Ecto neural progenitor cell (in vitro differentiated cells): ENCODE data around the gene BCR.

Experiments used
- DNase-seq: peaks from one replicate; pipeline ENCODE4 v3.0.0-alpha.2; 2018; ENCODE audit warnings: low spot score

Gene BCR

DNA sequence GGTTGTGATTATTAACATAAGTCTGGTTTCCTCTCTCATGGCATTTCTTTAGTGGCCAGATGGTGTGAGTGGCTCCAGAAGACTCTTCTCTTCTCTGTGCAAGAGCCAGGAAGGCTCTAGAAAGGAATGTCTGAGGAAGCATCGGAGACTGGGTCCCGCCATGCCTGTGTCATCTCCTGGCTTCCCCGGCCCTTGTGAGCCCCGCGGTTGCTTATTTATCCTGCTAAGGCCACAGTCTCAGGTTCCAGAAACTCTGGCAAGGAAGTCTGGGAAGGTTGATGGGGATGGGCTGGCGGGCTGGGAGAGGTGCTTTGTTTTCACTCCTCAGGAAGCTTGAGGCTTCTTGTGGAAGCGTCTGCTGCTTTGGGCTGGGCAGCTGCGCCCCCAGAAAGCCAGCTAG is 18.9 kb downstream of the BCR start:
- DNase-seq: no peak

DNA sequence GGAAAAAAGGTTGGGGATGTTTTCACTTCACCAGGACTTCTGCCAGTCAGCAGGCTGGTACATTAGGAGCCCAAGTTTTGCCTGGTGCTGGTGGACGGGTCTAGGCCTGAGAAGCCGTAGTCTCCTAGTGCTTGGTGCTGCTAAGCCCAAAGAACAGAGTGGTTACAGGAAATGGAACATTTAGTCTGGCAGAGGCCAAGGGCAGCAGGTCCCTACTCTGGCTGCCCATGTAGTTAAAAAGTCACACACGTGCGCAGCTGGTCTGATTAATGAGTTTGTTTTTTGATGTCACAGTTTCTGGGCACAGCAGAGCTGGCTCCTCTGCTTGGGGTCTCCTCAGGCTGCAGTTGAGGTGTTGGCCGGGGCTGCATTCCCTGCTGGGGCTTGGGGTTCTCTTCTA is 20.6 kb downstream of the BCR start:
- no peak for DNase-seq

GRCh38 chr22:23202812-23203451 is 22.6 kb downstream of the BCR start:
- no peak for DNase-seq

DNA sequence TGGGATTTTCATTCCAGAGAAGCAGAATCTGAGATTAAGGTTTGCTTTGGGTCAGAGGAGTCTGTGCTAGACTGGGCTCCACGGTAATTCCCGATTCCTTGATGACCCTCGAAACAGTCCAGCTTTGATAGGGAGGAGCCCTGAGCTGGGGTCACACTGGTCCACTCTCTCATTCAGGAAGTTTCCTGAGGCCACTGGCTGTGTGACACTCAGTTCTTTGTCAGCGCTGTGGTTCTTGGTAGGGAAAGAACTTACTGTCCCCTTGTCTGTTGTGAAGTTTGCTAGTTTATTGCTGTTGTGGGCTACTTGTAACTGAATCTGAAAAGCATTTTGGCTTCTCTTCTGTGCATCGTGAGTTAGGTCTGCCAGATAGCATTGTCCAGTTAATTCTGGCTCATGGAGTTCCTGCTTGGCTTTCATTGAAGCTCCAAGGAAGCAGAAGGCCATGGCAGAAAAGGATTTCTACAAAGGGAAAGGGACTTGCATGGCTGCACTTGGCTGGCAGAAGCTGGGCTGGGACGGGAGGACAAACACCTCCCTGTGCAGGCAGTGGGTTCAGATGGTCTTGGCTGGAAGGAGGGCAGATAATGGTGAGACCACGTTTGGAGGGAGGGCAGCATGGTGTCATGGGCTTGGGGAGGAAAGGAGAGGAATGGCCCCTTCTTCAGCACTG is 23.3 kb downstream of the BCR start:
- DNase-seq: no peak

DNA sequence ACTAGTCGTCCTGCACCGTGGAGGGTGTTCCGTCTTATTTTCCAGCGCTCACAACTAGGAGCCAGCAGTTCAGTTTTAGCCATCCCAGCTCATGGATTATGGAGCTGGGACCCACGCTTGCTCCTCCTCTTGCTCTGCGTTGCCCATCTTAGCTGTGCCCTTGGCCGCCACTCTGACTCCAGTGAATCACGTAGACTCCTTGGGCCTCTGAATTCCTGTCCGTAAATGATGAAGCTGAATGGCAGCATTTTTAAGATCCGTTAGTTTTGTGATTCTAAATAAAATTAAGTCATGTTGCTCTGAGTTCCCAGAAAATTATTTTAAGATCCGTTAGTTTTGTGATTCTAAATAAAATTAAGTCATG is 23.8 kb downstream of the BCR start:
- no peak for DNase-seq

DNA sequence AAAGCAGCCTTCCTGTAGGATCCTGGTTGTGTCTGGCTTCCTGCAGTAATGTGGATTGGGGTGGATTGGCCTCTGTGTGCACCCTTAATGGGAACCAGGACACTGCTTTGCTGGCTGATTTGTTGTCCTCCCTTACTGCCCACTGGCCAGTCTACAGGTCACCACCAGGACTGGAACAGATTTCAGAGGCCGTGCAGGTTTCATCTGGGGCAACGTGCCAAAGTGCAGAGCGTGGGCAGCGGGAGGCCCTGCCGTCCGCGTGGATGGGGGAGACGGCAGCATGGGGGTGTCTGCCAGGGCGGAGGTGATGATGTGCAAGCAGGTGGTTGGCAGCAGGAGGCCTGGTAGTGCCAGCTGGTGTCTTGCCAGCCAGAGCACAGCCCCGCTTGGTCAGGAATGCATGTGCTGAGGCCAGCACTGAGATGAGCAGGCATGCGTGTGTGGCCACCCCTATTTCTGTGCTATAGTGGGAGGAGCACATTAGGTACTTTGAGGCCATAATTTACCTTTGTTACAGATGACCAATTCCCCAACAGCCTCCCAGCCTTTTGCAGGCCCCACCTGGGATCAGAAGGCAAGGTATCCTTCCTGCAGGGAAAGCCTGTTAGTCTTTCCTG is 24.3 kb downstream of the BCR start:
- DNase-seq: no peak

DNA sequence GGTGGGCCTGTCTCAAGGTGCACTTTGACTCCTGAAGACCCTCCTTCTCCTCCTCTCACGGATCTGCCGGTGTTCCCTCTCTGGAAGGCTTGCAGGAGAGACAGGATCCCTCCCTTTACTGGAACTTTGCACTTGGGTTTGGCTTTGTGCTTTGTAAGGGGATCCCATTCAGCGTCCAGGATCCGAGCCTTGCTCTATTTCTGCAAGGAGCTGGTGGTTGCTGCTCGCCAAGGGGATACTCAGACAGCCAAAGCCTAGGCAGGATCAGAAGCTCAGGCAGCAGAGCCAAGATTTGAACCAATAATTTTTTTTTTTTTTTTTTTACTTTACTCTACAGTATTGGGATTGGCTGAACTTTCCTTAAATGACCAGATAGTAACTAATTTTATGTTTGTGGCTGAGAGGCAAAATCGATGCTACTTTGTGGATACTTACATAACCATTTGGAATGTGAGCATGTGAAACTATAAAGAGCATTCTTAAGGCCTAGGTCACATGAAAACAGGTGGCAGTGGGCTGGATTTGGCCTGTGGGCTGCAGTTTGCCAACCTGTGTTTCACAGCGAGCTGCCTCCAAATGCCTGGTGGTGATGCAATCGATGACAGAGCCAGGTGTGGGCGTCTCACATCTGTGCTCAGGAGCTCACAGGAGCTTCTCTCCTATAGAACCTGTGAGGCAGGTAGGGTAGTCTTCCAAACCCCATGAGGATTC is 25.2 kb downstream of the BCR start:
- no peak for DNase-seq

GRCh38 chr22:23206915-23207314 is 26.6 kb downstream of the BCR start:
- no peak for DNase-seq

- DNase-seq: no peak
These were observed 27.6 kb downstream of the BCR start for GRCh38 chr22:23207729-23208393.

DNA sequence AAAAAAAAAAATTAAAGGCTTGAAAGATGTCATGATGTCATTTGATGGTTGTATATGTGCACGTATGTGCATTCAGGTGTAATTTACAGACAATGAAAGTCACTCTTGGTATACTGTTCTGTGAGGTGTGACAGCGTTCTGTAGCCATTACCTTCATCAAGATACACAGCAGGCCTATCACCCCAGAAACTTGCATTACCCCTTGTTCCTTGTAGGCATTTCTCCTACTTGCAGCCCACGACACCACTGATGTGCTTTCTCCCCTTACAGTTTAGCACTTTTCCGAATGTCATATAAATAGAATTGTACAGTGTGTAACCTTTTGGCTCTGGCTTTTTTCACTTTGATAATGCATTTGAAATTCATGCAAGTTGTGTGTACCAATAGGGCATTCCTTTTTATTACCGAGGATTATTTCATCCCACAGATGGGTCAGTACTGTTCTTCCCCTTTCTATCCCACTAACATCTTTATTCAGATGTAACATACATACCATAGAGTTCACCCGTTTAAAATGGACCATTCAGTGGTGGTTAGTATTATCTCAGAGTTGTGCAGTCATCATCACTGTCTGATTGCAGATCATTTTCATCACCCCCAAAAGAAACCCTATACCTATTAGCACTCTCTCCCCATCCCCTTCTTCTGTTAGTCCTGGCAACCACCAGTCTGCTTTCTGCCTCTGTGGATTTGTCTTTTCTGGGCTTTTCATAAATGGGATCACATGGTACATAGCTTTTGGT is 30.3 kb downstream of the BCR start:
- no peak for DNase-seq

DNA sequence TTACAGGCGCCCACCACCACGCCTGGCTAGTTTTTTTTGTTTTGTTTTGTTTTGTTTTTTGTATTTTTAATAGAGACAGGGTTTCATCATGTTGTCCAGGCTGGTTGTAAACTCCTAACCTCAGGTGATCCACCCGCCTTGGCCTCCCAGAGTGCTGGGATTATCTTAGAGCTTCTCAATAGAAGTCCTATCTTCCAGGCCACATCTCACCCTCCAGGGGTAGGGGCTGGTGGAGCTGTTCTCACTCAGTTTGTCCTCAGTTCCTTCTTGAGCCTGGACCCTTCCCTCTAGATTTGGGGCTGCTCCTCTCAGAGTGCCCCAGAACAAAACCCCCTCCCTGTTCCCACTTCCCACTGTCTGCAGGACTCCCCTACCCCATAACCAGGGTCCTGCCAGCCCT is 31.3 kb downstream of the BCR start:
- no peak for DNase-seq

DNA sequence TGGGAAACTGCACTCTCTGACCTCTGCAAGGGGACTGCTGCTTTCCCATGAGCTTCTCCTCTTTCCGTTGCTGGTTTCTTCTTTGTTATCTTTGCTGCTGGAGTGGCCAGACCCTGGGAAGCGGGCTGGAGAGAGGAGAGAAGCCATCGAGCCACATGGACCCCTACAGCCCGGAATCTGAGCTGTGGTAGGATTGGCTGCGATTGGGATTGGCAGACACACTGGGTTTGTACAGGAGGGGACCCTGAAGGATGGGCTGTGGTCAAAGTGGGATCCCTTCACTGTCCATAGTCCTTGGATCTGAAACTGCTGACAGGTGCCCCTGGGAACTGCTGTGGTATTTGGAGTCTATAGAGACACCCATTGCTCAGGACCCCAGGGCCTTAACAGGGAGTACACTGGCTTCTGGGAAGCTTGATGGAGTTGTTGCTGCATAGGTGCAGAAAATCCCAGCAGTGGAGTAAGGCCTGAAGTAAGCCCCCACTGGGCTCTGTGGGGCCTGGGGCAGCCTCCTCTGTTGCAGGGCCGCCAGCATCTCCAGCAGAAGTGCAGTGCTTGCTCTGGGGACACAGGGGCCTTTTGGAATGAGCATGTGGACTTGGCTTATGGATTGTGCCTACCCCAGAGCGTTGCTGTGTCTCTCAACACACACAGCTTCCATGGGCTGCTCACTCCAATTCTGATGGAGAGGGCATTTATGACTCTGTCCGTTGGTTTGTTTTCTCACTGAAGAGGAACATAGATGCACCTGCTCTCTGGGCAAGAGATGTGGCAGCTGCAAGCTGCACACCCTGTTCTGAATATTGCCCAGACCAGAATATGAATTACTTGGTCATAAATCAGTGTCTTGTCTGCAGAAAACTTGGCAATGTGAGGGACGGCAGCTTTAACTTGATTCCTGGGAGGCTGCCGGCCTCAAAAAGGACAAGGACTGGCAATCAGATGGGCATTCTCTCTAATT is 32.0 kb downstream of the BCR start:
- DNase-seq: no peak

- no peak for DNase-seq
These were observed 32.8 kb downstream of the BCR start for GRCh38 chr22:23213022-23213555.

GRCh38 chr22:23213581-23214334 is 33.4 kb downstream of the BCR start:
- no peak for DNase-seq

DNA sequence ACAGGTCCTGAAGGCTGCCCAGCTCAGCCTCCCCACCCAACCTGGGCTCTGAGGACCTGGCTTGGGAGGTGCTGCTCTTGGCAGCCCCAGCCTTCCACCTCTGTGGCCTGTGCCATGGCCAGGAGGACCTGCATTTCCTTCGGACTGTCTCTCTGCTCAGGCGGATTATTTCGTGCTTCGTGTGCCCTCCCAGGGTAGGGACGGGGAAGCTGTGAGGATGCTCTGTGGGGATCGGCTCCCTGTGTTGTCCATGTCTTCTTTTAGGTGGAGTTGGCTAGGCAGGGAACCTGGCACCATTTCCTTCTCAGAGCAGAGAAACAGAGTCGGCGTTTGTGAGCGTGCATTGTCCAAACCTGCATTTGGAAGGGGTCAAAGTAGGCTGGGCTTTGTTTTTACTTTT is 34.1 kb downstream of the BCR start:
- DNase-seq: no peak

DNA sequence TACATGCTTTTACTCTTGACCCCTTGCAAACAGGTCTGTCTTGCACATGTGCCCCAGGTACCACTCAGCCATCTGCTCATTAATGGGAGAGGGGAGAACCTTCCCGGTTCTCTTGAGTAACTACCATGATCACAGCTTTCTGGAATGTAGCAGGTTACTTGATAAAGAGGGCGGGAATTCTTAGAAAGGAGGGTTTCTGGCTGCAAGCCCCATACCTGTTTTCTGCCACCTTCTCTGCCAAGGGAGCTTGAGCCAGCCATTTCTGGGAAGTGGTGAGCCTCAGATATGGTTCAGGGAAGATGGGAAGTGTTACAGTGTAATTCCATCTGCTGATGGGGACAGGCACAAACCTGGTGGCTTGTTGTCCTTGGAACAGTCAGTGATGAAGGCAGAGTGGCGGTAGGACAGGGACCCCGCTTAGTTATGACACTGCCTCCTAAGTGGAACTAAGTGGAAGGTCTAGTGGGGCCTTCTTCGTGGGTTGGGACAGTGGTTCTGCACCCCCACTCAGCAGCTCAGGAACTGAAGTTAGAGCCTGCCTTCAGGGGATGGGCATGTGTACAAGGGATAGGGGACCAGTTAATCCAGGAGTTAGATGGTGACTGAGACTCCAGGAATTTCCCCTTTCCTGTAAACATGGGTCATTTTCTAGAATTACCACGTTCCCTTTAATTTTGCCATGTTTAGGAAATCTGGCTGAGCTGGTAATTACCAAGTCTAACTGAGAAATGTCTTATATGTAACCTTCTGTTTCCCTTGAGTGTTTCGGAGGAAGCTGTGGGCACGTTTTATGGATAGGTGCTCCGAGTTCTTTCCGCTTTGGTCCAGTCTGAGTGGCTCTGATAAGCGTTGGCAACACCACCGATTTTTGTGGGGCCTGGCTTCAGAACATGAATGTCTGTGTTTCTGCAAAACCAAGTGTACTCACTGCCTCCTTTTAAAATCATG is 35.3 kb downstream of the BCR start:
- DNase-seq: no peak

DNA sequence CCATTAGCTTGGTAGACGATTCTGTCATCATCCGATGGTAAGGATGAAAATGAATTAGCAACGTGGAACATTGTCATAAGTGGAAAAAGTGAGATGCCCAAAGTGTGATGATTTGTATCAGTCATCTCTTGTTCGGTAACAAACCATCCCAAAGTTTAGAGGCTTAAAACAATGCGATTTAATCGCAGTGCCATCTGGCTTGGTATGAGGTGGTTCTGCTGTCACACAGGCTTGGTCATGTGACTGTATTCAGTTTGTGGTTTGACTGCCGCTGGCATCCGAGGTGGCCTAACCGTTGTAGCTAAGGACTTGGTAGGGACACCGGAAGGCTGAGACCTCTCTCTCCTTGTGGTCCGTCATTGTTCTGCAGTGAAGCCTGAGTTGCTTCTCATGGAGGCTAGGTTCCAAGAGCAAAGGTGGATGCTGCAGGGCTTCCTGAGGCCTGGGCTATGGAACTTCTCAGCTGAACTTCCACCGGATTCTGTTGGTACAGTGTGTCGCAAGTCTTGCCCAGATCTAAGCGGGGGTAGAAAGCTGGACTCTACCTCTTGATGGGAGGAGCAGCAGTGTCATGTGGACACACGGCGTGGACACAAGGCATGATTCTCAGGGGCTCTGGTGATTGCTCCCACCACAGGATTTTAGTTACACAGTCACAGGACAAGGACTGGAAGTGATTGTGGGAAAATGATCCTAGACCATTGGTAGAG is 36.3 kb downstream of the BCR start:
- no peak for DNase-seq
